Fibroblast of the conjunctiva (primary cell): ENCODE results near the gene TYW1B.
"Not testable (repeated sequence)": the region's sequence is repeated elsewhere in the genome, so short reads cannot be mapped to it uniquely, and the experiment has no call there.

Source experiments
- DNase-seq: peaks from one replicate; pipeline ENCODE4 v3.0.0-alpha.2; 2010; ENCODE audit warnings: low read depth

Gene TYW1B

GRCh38 chr7:72556733-72557132 is 271.3 kb downstream of the TYW1B start:
- not testable (repeated sequence) for DNase-seq

GRCh38 chr7:72555238-72555637 is 272.8 kb downstream of the TYW1B start:
- DNase-seq = not testable (repeated sequence)

- DNase-seq = not testable (repeated sequence)
Observed at GRCh38 chr7:72554401-72554800, 273.6 kb downstream of the TYW1B start.

- not testable (repeated sequence) for DNase-seq
Observed at GRCh38 chr7:72550454-72550853, 277.5 kb downstream of the TYW1B start.

- DNase-seq = not testable (repeated sequence)
Observed at GRCh38 chr7:72546586-72547237, 281.3 kb downstream of the TYW1B start.

- not testable (repeated sequence) for DNase-seq
Observed at GRCh38 chr7:72544531-72544930, 283.5 kb downstream of the TYW1B start.

GRCh38 chr7:72540923-72541322 is 287.1 kb downstream of the TYW1B start:
- no peak for DNase-seq

- no peak for DNase-seq
Observed at GRCh38 chr7:72540106-72540611, 287.8 kb downstream of the TYW1B start.

- DNase-seq = no peak
Observed at GRCh38 chr7:72539702-72540101, 288.3 kb downstream of the TYW1B start.

- no peak for DNase-seq
Observed at GRCh38 chr7:72538856-72539255, 289.1 kb downstream of the TYW1B start.

- no peak for DNase-seq
Observed at GRCh38 chr7:72538147-72538546, 289.9 kb downstream of the TYW1B start.

GRCh38 chr7:72536038-72536437 is 292.0 kb downstream of the TYW1B start:
- not testable (repeated sequence) for DNase-seq

GRCh38 chr7:72531048-72531447 is 297.0 kb downstream of the TYW1B start:
- not testable (repeated sequence) for DNase-seq
